Breast epithelium (tissue), 3 donors: ENCODE measurements around the gene LRIF1.

Experiments used
- CTCF ChIP-seq, 3 donors: fragments of 450-650 bp; IDR thresholded peaks; one replicate each; pipeline ENCODE4 v1.5.1; 2016 to 2017; ENCODE audit warnings: antibody characterized with exemption in 3 of 3, mild to moderate bottlenecking in 3 of 3, moderate library complexity in 3 of 3
- POLR2A ChIP-seq: fragments of 450-650 bp; IDR thresholded peaks from one replicate; pipeline ENCODE4 v1.6.1; 2016; ENCODE audit warnings: antibody characterized with exemption, mild to moderate bottlenecking, moderate library complexity

- no peak for TF ChIP-seq CTCF (IDR thresholded peaks at IDR 0.05)
- no peak for TF ChIP-seq POLR2A
Measured at GRCh38 chr1:110961902-110962301, 1.8 kb downstream of the LRIF1 start.
